ENCODE measurements around the gene BPIFB3. TPM values are rescaled to one million over a fixed set of nuclear protein-coding genes. Genes with fewer than 3 reads are reported as not detected.

Gene BPIFB3
- total RNA-seq, 2 experiments from 2014 or later, result not detected

DNA sequence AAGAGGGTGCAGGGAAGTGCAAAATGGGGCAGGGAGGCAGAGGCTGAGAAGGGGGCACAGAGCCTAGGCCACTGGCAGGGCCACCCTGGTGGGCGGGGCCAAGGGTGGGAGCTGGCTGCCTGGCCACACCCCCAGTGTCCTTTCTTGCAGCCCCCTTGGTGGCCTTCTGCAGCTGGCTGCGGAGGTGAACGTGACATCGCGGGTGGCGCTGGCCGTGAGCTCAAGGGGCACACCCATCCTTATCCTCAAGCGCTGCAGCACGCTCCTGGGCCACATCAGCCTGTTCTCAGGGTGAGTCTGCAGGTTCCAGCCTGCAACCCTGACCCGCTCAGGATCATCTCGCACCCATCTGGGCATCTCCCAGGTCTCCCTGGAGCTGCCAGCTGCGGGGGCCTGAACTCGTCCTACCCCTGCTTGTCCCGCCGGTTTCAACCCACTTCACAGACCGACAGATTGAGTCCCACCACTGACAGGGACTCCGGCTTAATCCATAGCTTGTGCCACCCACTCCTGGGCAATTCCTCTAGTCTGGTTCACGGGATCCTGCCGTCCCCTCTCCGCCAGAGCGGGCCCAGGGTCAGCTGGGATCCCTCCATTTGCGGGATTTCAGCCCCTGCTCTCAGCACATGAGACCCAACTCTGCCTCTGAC lies 6.2 kb downstream of the BPIFB3 start:
- H3K27ac Mint-ChIP-seq, result no peak overlapping the region
- intact Hi-C loops (cut with micrococcal nuclease), result no loop called here
- ATAC-seq, result no peak
- no peaks in the 10 kb centered on the region for H3K36me3 Mint-ChIP-seq (ENCODE audit: low read depth)
- DNase-seq, result no peak
- H3K4me3 Mint-ChIP-seq, result no peak overlapping the region
- CTCF ChIA-PET, result no interaction called here
- TF ChIP-seq, protein P1, sequence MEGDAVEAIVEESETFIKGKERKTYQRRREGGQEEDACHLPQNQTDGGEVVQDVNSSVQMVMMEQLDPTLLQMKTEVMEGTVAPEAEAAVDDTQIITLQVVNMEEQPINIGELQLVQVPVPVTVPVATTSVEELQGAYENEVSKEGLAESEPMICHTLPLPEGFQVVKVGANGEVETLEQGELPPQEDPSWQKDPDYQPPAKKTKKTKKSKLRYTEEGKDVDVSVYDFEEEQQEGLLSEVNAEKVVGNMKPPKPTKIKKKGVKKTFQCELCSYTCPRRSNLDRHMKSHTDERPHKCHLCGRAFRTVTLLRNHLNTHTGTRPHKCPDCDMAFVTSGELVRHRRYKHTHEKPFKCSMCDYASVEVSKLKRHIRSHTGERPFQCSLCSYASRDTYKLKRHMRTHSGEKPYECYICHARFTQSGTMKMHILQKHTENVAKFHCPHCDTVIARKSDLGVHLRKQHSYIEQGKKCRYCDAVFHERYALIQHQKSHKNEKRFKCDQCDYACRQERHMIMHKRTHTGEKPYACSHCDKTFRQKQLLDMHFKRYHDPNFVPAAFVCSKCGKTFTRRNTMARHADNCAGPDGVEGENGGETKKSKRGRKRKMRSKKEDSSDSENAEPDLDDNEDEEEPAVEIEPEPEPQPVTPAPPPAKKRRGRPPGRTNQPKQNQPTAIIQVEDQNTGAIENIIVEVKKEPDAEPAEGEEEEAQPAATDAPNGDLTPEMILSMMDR (IDR thresholded peaks at IDR 0.05), result no peak
- no peaks in the 10 kb centered on the region for H3K27me3 Mint-ChIP-seq
- POLR2A ChIA-PET, result no interaction called here
- H3K9me3 Mint-ChIP-seq, result no peaks in the 10 kb centered on the region
- no peaks in the 10 kb centered on the region for H3K4me1 Mint-ChIP-seq (ENCODE audit: low read depth)

DNA sequence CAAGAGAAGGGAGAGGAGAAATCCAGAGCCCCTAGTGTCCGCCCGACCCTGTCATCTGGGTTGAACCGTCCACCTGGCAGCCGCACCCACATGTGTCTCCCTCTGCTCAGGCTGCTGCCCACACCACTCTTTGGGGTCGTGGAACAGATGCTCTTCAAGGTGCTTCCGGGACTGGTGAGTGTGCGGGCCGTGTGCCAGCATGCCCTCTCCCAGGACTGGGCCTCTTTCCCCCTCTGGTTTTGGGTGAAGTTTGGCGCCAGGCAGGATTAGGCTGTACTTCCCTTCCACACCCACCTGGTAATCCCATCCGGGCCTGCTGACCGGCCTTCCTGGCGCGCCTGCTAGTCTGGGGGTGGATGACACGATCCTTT lies 7.9 kb downstream of the BPIFB3 start:
- Mint-ChIP-seq H3K27me3 (no peaks in the 10 kb centered on the region), H3K27ac (no peak overlapping the region), H3K36me3 (ENCODE audit: low read depth) (no peaks in the 10 kb centered on the region), H3K9me3 (no peaks in the 10 kb centered on the region), H3K4me3 (no peak overlapping the region), H3K4me1 (ENCODE audit: low read depth) (no peaks in the 10 kb centered on the region)
- ATAC-seq, result no peak
- POLR2A ChIA-PET, result no interaction called here
- no peak for DNase-seq
- intact Hi-C loops (cut with micrococcal nuclease), result no loop called here
- CTCF ChIA-PET, result no interaction called here
- TF ChIP-seq, protein P1 (IDR thresholded peaks at IDR 0.05), result no peak

DNA sequence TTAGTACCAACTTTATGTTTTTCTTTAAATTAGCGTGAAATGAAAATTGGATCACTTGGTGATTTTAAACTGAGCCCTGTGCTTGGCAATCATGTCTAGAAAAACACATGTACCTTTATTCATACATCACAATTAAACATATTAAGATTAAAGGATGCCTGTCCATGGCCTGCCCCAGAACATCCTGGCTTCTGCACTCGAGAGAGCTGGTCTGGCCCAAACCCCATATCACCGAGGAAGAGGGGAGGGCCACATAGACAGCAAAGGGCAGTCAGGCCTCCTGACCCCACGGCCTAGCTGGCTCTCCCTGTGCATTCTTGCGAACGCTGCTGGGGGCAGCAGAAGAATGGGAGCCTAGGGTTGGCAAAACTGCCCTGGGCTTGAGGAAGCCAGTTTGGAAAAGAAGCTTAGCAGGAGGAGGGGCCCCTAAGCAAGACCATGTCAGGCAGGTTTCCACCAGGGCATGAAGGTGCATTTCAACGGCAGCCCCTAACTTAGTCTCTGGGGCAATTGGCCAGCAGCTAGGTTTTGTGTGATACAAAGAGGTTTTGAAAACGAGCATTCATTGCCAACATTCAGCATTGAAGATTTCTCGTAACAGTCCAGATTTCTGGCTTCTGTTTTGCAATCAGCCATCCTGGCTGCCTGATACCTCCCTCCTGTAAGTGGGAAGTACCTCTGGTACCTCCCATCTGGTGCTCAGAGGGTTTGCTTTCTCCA lies 8.6 kb downstream of the BPIFB3 start:
- Mint-ChIP-seq H3K4me3 (no peak overlapping the region), H3K27me3 (no peaks in the 10 kb centered on the region), H3K9me3 (no peaks in the 10 kb centered on the region), H3K27ac (no peak overlapping the region), H3K36me3 (ENCODE audit: low read depth) (no peaks in the 10 kb centered on the region), H3K4me1 (ENCODE audit: low read depth) (no peaks in the 10 kb centered on the region)
- TF ChIP-seq, protein P1 (IDR thresholded peaks at IDR 0.05), result no peak
- DNase-seq (no peak), ATAC-seq (no peak)
- intact Hi-C loops (cut with micrococcal nuclease), result no loop called here
- ChIA-PET CTCF (no interaction called here), POLR2A (no interaction called here)

DNA sequence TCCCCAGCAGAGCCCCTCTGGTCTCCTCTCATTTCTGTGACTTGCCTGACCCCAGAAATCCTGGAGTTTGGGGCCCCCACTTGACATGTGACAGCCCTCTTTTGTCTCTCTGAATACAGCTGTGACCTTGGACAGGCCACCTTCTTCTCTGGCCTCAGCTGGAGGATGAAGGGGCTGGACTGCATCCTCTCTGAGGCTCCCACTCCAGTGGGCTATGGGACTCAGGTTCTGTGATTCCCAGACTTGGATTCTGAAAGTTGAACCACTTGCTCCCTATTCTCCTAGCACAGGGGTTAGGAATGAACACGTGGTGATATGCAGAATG lies 9.1 kb downstream of the BPIFB3 start:
- H3K36me3 Mint-ChIP-seq (ENCODE audit: low read depth), result no peaks in the 10 kb centered on the region
- no peaks in the 10 kb centered on the region for H3K9me3 Mint-ChIP-seq
- no peaks in the 10 kb centered on the region for H3K27me3 Mint-ChIP-seq
- POLR2A ChIA-PET, result no interaction called here
- H3K4me3 Mint-ChIP-seq, result no peak overlapping the region
- DNase-seq (no peak), ATAC-seq (no peak)
- TF ChIP-seq, protein P1 (IDR thresholded peaks at IDR 0.05), result no peak
- H3K27ac Mint-ChIP-seq, result no peak overlapping the region
- CTCF ChIA-PET, result no interaction called here
- intact Hi-C loops (cut with micrococcal nuclease), result no loop called here
- H3K4me1 Mint-ChIP-seq (ENCODE audit: low read depth), result no peaks in the 10 kb centered on the region

DNA sequence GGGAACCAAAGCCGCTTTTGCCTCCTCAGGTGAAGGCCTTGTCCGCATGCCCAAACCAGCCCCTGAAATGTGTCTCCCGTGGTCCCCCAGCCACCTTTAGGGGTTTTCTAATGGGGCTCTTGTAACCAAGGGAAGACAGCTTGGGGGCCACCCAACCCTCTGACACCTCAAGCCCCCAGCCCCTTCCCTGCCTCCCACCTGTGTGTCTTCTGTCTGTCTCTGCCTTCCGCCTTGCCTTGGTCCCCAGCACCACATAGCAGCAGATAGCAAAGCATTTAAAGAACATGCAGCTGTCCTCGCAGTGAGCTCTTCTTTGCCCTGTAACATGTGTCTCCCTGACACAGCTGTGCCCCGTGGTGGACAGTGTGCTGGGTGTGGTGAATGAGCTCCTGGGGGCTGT lies 9.6 kb downstream of the BPIFB3 start:
- H3K27ac Mint-ChIP-seq, result no peak overlapping the region
- no peaks in the 10 kb centered on the region for H3K36me3 Mint-ChIP-seq (ENCODE audit: low read depth)
- TF ChIP-seq, protein P1 (IDR thresholded peaks at IDR 0.05), result no peak
- intact Hi-C loops (cut with micrococcal nuclease), result no loop called here
- POLR2A ChIA-PET, result no interaction called here
- ATAC-seq (no peak), DNase-seq (no peak)
- H3K4me1 Mint-ChIP-seq (ENCODE audit: low read depth), result peaks cover 4% of the 10 kb centered on the region
- H3K9me3 Mint-ChIP-seq, result no peaks in the 10 kb centered on the region
- H3K4me3 Mint-ChIP-seq, result no peak overlapping the region
- H3K27me3 Mint-ChIP-seq, result no peaks in the 10 kb centered on the region
- CTCF ChIA-PET, result no interaction called here
